ENCODE results near the gene PGLYRP4. TPM values are rescaled to one million over a fixed set of nuclear protein-coding genes. Genes with fewer than 3 reads are reported as not detected.

PGLYRP4 gene
- polyA plus RNA-seq, 3 donors = not detected

- no peak overlapping the region for H3K4me3 ChIP-seq (replicated peaks in 1 of 3; ENCODE audit: low read depth in 2 of 3, low read length in 3 of 3)
- H3K27me3 Mint-ChIP-seq (ENCODE audit: low read depth in 3 of 3) = peaks cover 1 to 5% (median 4%) of the 10 kb centered on the region in 3 donors
Observed at GRCh38 chr1:153394391-153394790, 45.8 kb upstream of the PGLYRP4 start.

DNA sequence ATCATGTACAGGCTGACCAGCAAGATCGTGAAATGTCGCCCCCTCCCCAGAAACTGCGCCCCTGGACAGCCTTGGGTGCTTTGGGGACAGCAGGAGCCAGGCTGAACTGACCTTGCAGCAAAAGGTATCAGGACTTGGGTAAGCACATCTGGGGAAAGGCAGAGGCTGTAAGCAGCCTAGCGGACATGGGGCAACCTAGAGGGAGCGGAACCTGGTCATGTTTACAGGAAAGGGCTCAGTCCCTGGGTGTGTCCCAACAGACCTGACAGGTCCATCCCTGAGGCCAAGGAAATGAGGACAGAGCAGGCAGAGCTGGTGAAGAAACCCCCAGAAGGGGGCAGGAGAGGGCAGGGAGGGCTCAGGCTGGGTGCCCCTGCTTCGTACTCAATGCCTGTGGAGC lies 45.3 kb upstream of the PGLYRP4 start:
- no peak for DNase-seq
- H3K4me3 ChIP-seq (replicated peaks in 1 of 3; ENCODE audit: low read depth in 2 of 3, low read length in 3 of 3) = no peak overlapping the region
- peaks cover 90% of the 10 kb centered on the region for H3K4me1 Mint-ChIP-seq
- no peak overlapping the region for H3K9ac ChIP-seq (ENCODE audit: insufficient read depth, low read length, poor library complexity, severe bottlenecking)
- H3K27ac Mint-ChIP-seq = peak overlapping the region in 2 of 7 donors; percentile 74 to 78
- H3K27me3 ChIP-seq (ENCODE audit: control insufficient read depth in 2 of 2, insufficient read depth in 2 of 2, low read length in 2 of 2) = no peaks in the 10 kb centered on the region
- H3K4me3 Mint-ChIP-seq = no peak overlapping the region
- TF ChIP-seq CTCF (IDR thresholded peaks at IDR 0.05) = no peak
- peaks cover 0 to 2% (median 0%) of the 10 kb centered on the region in 7 donors for H3K9me3 Mint-ChIP-seq
- no peak overlapping the region for H3K27ac ChIP-seq (ENCODE audit: low read depth in 1 of 2, low read length in 2 of 2)
- H3K4me2 ChIP-seq (replicated peaks; ENCODE audit: extremely low read depth, low read length, poor library complexity, severe bottlenecking) = peak overlapping the region; percentile 8
- peaks cover 1 to 4% (median 2%) of the 10 kb centered on the region in 3 donors for H3K27me3 Mint-ChIP-seq (ENCODE audit: low read depth in 3 of 3)
- H2AFZ ChIP-seq (ENCODE audit: insufficient read depth, low read depth, low read length, poor library complexity, severe bottlenecking) = no peak overlapping the region
- H4K20me1 ChIP-seq (ENCODE audit: insufficient read depth, low read length) = peaks cover 10% of the 10 kb centered on the region
- intact Hi-C loops (cut with micrococcal nuclease) = no loop called here
- peaks cover 8 to 19% of the 10 kb centered on the region in 2 donors for H3K36me3 Mint-ChIP-seq
- H3K79me2 ChIP-seq (ENCODE audit: insufficient read depth, low read length) = peaks cover 43% of the 10 kb centered on the region
- H3K4me1 ChIP-seq (ENCODE audit: control insufficient read depth in 1 of 2, insufficient read depth in 2 of 2, low read length in 2 of 2) = peaks cover 71 to 95% of the 10 kb centered on the region in 2 donors
- H3K36me3 ChIP-seq (replicated peaks in 1 of 2; ENCODE audit: control insufficient read depth in 1 of 2, insufficient read depth in 2 of 2, low read length in 2 of 2) = no peaks in the 10 kb centered on the region
- WGBS (ENCODE audit: insufficient coverage) = 88% methylated on average over 3 of the region's 6 CpGs
- H3K9me3 ChIP-seq (replicated peaks in 1 of 2; ENCODE audit: control insufficient read depth in 1 of 2, insufficient read depth in 1 of 2, low read length in 2 of 2) = no peaks in the 10 kb centered on the region

More at GRCh38 chr1:153394391-153394790, 45.8 kb upstream of the PGLYRP4 start:
- H3K4me1 ChIP-seq (ENCODE audit: control insufficient read depth in 1 of 2, insufficient read depth in 2 of 2, low read length in 2 of 2) = peaks cover 71 to 95% of the 10 kb centered on the region in 2 donors
- H3K27ac ChIP-seq (ENCODE audit: low read depth in 1 of 2, low read length in 2 of 2) = no peak overlapping the region
- H3K9me3 ChIP-seq (replicated peaks in 1 of 2; ENCODE audit: control insufficient read depth in 1 of 2, insufficient read depth in 1 of 2, low read length in 2 of 2) = no peaks in the 10 kb centered on the region
- 91% methylated on average over 4 of the region's 5 CpGs for WGBS (ENCODE audit: insufficient coverage)
- peaks cover 9 to 14% of the 10 kb centered on the region in 2 donors for H3K36me3 Mint-ChIP-seq
- intact Hi-C loops (cut with micrococcal nuclease) = no loop called here
- H3K4me2 ChIP-seq (replicated peaks; ENCODE audit: extremely low read depth, low read length, poor library complexity, severe bottlenecking) = no peak overlapping the region
- no peaks in the 10 kb centered on the region for H3K27me3 ChIP-seq (ENCODE audit: control insufficient read depth in 2 of 2, insufficient read depth in 2 of 2, low read length in 2 of 2)
- no peak for TF ChIP-seq CTCF (IDR thresholded peaks at IDR 0.05)
- H3K4me1 Mint-ChIP-seq = peaks cover 90% of the 10 kb centered on the region
- H4K20me1 ChIP-seq (ENCODE audit: insufficient read depth, low read length) = peaks cover 10% of the 10 kb centered on the region
- peaks cover 39% of the 10 kb centered on the region for H3K79me2 ChIP-seq (ENCODE audit: insufficient read depth, low read length)
- no peak for DNase-seq
- H3K9me3 Mint-ChIP-seq = peaks cover 0 to 2% (median 0%) of the 10 kb centered on the region in 7 donors
- H3K9ac ChIP-seq (ENCODE audit: insufficient read depth, low read length, poor library complexity, severe bottlenecking) = no peak overlapping the region
- H3K36me3 ChIP-seq (replicated peaks in 1 of 2; ENCODE audit: control insufficient read depth in 1 of 2, insufficient read depth in 2 of 2, low read length in 2 of 2) = no peaks in the 10 kb centered on the region
- peak overlapping the region in 1 of 2 donors; percentile 35 for H3K4me3 Mint-ChIP-seq
- no peak overlapping the region for H2AFZ ChIP-seq (ENCODE audit: insufficient read depth, low read depth, low read length, poor library complexity, severe bottlenecking)
- H3K27ac Mint-ChIP-seq = no peak overlapping the region

All from CD14-positive monocyte (primary cell).